Progenitor cell of endocrine pancreas (in vitro differentiated cells): ENCODE measurements around the gene POU3F2. TPM values are rescaled to one million over a fixed set of nuclear protein-coding genes. Genes with fewer than 3 reads are reported as not detected.

Experiments used
- DNase-seq: peaks from one replicate; pipeline ENCODE4 v3.0.0; 2021; ENCODE audit warnings: low spot score; ENCODE audit not compliant: unreplicated experiment
- H3K27ac Mint-ChIP-seq: 2 replicates; pipeline ENCODE4 v1.8.0; 2021; ENCODE audit warnings: mild to moderate bottlenecking, moderate library complexity, mixed read lengths
- H3K27me3 Mint-ChIP-seq: 2 replicates; pipeline ENCODE4 v1.8.0; 2021; ENCODE audit warnings: mixed read lengths
- H3K36me3 Mint-ChIP-seq: 2 replicates; pipeline ENCODE4 v1.8.0; 2022; ENCODE audit warnings: mixed read lengths; ENCODE audit not compliant: insufficient read depth
- H3K4me1 Mint-ChIP-seq: 2 replicates; pipeline ENCODE4 v1.8.0; 2021; ENCODE audit warnings: low read depth, mixed read lengths
- H3K4me3 Mint-ChIP-seq: 2 replicates; pipeline ENCODE4 v1.8.0; 2021; ENCODE audit warnings: low read depth, mild to moderate bottlenecking, moderate library complexity, mixed read lengths
- H3K9me3 Mint-ChIP-seq: 2 replicates; pipeline ENCODE4 v1.8.0; 2021; ENCODE audit warnings: low read depth, mixed read lengths
- CTCF ChIP-seq: fragments of 200-600 bp; sonication (generic); IDR thresholded peaks from one replicate; pipeline ENCODE4 v1.5.0; 2021; ENCODE audit warnings: antibody characterized with exemption, mild to moderate bottlenecking; ENCODE audit not compliant: unreplicated experiment
- total RNA-seq: library from RNA; stranded (reverse); gene quantifications from 2 replicates; pipeline ENCODE4 v1.2.1, GENCODE V29; 2021

POU3F2 gene
- total RNA-seq, 1 donor from 2014 or later = 1.4 TPM

- H3K36me3 Mint-ChIP-seq = no peaks in the 10 kb centered on the region
- DNase-seq = no peak
- H3K4me3 Mint-ChIP-seq = peak overlapping the region; percentile 9
These were observed 9.2 kb downstream of the POU3F2 start for GRCh38 chr6:98843271-98844243.

GRCh38 chr6:98844244-98845210 is 10.2 kb downstream of the POU3F2 start:
- no peaks in the 10 kb centered on the region for H3K9me3 Mint-ChIP-seq
- H3K27me3 Mint-ChIP-seq = peaks cover 91% of the 10 kb centered on the region
- H3K27ac Mint-ChIP-seq = no peak overlapping the region
- no peaks in the 10 kb centered on the region for H3K36me3 Mint-ChIP-seq
- peak overlapping the region; percentile 54 for H3K4me3 Mint-ChIP-seq
- no peak for DNase-seq
- no peak for TF ChIP-seq CTCF
- H3K4me1 Mint-ChIP-seq = peaks cover 14% of the 10 kb centered on the region

More at GRCh38 chr6:98843271-98844243, 9.2 kb downstream of the POU3F2 start:
- Mint-ChIP-seq H3K4me1 (peaks cover 14% of the 10 kb centered on the region), H3K27ac (no peak overlapping the region), H3K27me3 (peaks cover 90% of the 10 kb centered on the region), H3K9me3 (no peaks in the 10 kb centered on the region)
- TF ChIP-seq CTCF = no peak

- H3K27me3 Mint-ChIP-seq = peaks cover 82% of the 10 kb centered on the region
- no peak overlapping the region for H3K27ac Mint-ChIP-seq
- peak; percentile 74 for DNase-seq
- peak; percentile 93 for TF ChIP-seq CTCF
- H3K4me1 Mint-ChIP-seq = peaks cover 14% of the 10 kb centered on the region
- no peaks in the 10 kb centered on the region for H3K9me3 Mint-ChIP-seq
- peak overlapping the region; percentile 65 for H3K4me3 Mint-ChIP-seq
- H3K36me3 Mint-ChIP-seq = no peaks in the 10 kb centered on the region
These were observed 11.0 kb downstream of the POU3F2 start for GRCh38 chr6:98845211-98846020.

GRCh38 chr6:98846021-98846380 is 11.6 kb downstream of the POU3F2 start:
- no peak for DNase-seq
- no peaks in the 10 kb centered on the region for H3K36me3 Mint-ChIP-seq
- peaks cover 14% of the 10 kb centered on the region for H3K4me1 Mint-ChIP-seq
- H3K27ac Mint-ChIP-seq = no peak overlapping the region
- H3K27me3 Mint-ChIP-seq = peaks cover 76% of the 10 kb centered on the region
- no peaks in the 10 kb centered on the region for H3K9me3 Mint-ChIP-seq
- H3K4me3 Mint-ChIP-seq = peak overlapping the region; percentile 65
- no peak for TF ChIP-seq CTCF
